Activated T-cell treated with anti-CD3 and anti-CD28 coated beads for 1 hour (primary cell): ENCODE data around the gene CDS2.

Experiments
- DNase-seq: peaks from one replicate; pipeline ENCODE4 v3.0.0-alpha.2; 2020; ENCODE audit warnings: low read depth

CDS2 gene

GRCh38 chr20:5153612-5154542, 27.1 kb downstream of the CDS2 start:
- DNase-seq = no peak

GRCh38 chr20:5154543-5154925, 27.7 kb downstream of the CDS2 start:
- no peak for DNase-seq

GRCh38 chr20:5155404-5155803, 28.6 kb downstream of the CDS2 start:
- no peak for DNase-seq

- DNase-seq = no peak
Measured at GRCh38 chr20:5156675-5157448, 30.1 kb downstream of the CDS2 start.

- DNase-seq = no peak
Measured at GRCh38 chr20:5159928-5160327, 33.1 kb downstream of the CDS2 start.

GRCh38 chr20:5160882-5161281, 34.1 kb downstream of the CDS2 start:
- DNase-seq = no peak

GRCh38 chr20:5161536-5162164, 34.8 kb downstream of the CDS2 start:
- no peak for DNase-seq

- no peak for DNase-seq
Measured at GRCh38 chr20:5164645-5165625, 38.1 kb downstream of the CDS2 start.

GRCh38 chr20:5168651-5169396, 42.0 kb downstream of the CDS2 start:
- no peak for DNase-seq

GRCh38 chr20:5170341-5170740, 43.5 kb downstream of the CDS2 start:
- DNase-seq = no peak

GRCh38 chr20:5171064-5171789, 44.4 kb downstream of the CDS2 start:
- no peak for DNase-seq

GRCh38 chr20:5171790-5172164, 45.0 kb downstream of the CDS2 start:
- DNase-seq = no peak

- no peak for DNase-seq
Measured at GRCh38 chr20:5172167-5172601, 45.4 kb downstream of the CDS2 start.

- no peak for DNase-seq
Measured at GRCh38 chr20:5172903-5173463, 46.2 kb downstream of the CDS2 start.

- DNase-seq = no peak
Measured at GRCh38 chr20:5173751-5174150, 46.9 kb downstream of the CDS2 start.

GRCh38 chr20:5177071-5177470, 50.3 kb downstream of the CDS2 start:
- DNase-seq = no peak

- no peak for DNase-seq
Measured at GRCh38 chr20:5178046-5178445, 51.2 kb downstream of the CDS2 start.

- no peak for DNase-seq
Measured at GRCh38 chr20:5180421-5180820, 53.6 kb downstream of the CDS2 start.

GRCh38 chr20:5180933-5181332, 54.1 kb downstream of the CDS2 start:
- no peak for DNase-seq

- no peak for DNase-seq
Measured at GRCh38 chr20:5181492-5181891, 54.7 kb downstream of the CDS2 start.
